GM19452 (cell line): Measurements from ENCODE around the gene HOXB7.

Experiments
- ATAC-seq: cut with Tn5 transposase; IDR thresholded peaks from one replicate; pipeline ENCODE4 v1.9.1; 2021; ENCODE audit not compliant: unreplicated experiment

The HOXB7 gene

DNA sequence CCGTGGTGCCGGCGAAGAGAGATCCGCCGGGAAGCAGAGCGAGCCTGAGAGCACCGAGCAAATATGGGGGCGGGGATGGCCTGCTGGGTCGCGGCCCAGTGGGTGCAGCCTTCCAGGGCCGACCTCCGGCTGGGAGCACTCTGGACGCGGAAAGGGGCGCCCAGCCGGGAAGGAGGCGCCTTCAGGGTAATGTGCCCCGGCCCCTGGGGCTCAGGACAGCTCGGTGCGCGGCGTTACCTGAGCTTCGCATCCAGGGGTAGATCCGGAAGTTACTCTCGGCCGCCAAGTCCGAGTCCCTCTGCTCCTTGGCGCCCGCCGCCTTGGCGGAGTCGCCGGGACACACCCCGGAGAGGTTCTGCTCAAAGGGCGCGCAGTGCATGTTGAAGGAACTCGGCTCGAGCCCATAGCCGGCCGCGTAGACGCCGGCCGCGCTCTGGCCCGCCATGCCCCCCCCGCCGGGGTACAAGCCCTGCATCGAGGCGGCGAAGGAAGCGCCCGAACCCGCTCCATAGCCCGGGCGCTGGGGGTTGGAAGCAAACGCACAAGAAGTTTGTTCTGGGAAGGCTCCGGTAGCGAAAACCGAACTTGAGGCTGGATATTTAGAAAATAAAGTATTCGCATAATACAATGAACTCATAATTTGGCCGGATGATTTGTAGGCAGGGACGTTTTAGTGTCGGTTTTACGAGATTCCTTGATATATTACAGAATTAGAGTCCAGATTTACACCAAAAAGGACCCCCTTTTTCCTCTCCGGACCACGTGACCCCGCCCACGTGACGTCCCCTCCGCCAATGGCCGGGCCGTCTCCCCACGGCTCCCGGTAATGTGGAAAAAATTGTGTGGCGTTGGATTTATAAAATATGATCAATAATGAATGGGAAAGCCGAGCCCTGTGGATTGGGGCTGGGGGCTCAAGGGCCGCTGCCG, at the start of gene HOXB7:
Gene HOXB7 (minus strand): TSS at position 736 of the 930 bp plus-strand sequence. CDS start 99 bp downstream, at position 637.
- no peak for ATAC-seq

DNA sequence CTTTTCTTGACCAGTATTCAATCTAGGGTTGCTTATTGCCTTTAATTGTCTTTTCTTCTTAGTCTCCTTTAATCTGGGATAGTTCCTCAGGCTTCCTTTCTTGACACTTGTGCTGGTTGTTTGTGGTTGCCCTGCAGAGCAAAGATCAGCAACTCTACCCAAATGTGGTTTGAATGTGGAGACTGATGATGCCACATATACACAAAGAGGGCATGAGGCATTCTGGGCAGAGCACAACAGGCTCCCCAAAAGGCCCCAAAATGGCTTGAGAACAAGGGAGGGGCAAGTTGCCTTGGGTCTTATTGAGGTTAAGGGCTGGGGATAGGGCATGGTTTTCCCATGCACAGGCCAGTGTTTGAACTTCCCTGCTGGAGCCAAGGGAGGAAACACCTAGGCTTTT, 45.1 kb upstream of the HOXB7 start:
- ATAC-seq = no peak

DNA sequence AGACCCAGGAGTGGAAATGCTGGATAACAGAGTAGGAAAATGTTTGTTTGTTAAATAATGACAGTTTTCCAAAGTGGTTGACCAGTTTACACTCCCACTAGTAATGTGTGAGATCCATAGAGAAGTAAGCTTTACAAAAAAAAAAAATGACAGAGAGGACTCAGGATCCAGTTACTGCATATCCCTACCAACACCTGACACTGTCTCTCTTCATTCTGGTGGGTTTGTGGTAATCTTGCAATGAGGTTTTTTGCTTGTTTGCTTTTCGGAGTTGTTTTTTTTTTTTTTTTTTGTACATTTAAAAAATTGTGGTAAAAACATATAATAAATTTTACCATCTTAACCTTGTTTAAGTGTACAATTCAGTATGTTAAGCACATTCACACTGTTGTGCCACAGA, 38.9 kb upstream of the HOXB7 start:
- no peak for ATAC-seq

GRCh38 chr17:48647963-48648245, 37.1 kb upstream of the HOXB7 start:
- no peak for ATAC-seq

- no peak for ATAC-seq
Measured at GRCh38 chr17:48647103-48647962, 36.5 kb upstream of the HOXB7 start.

- no peak for ATAC-seq
Measured at GRCh38 chr17:48646183-48647102, 35.6 kb upstream of the HOXB7 start.

DNA sequence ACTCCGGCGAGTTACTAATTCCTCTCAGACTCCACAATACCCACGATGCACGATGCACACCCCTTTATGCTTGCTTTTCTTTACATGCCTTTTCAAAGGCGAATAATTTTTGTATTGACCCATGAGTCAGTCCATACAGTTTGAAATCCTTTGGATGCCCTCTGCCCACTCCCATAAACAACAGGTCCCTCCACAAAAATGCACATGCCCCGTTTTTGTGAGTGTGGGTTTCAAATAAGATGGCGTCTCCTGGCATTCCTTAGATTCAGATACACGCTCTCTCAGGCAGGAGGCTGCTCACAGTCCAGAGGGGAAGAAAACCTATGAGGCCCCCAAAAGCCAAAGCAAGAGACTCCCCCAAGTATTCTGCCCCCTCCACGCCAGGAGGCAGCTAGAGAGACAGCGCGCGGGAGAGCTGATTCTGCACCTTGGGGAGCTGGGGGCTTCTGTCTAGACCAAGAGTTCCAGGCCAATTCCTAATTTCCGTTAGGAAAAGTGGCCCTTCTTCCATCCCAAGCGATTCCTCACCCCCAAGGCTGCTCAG, 34.9 kb upstream of the HOXB7 start:
- ATAC-seq = no peak

DNA sequence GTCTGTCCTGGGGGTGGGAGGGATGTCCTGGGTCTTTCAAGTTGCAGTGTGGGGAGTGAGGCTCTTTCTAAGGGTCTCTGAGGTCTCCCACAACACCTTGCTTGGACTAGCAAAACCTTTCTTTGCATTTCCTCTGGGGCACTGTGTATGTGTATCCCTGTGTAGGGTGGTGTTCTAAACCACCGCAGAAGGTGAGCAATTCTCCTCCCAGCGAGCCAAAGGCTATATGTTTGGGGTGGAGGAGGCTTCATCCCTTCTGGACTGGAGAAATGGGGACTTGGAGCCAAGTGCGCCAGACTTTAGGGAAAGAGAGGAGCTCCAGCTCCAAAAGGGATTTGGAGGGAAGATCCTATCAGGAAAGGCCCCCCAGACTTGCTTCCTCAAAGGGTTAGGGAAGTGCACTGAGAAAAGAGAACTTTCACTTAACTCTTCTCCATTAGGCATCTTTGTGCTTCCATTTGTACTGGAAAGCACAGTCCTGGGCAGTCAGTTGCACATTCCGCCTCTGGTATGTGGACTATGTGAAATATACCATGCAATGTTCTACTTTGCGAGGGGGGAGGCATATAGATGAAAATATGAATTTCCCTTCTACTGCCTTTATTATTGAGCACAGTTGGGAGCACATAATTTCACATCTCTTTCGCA, 34.2 kb upstream of the HOXB7 start:
- no peak for ATAC-seq

- ATAC-seq = no peak
Measured at GRCh38 chr17:48644159-48644558, 33.3 kb upstream of the HOXB7 start.

GRCh38 chr17:48643697-48644012, 32.8 kb upstream of the HOXB7 start:
- no peak for ATAC-seq

DNA sequence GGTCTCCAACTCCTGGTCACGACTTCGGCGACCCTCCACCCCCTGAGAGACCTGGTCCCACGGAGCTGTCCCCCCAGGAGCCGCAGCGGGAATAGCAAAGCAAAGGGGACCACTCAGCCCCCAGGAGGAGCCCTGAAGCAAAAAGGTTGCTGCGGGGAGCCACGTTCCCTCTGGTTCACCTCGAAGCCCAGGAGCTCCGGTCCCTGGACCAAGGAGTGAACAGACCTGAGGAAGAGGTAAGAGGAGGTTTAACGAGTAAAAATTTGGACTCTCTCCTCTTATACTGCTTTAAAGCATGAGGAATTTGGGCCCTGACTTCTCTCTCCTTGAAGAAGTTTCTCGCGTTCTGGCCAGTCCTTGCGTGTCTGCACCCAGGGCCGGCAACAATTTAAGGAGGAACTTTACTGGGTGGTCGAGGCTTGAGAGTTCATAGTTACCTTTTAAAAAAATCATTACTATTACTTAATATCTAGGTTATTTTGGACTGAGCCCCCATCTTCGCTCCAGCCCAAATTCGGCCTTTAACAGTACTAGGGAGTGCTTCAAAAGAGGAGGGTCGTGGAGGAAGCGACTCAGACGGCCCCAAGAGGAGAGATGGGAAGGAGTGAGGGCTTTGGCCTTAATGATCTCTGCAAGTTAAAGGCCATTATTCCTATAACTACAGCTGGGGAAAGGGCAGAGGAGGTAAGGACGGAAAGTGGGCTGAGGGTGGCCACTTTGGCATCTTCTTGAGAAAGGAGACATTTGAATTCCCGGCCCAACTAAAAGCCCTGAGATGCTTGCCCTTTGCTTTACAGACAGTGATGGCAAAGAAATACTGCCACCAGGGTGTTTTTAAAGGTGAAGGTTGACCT, 32.3 kb upstream of the HOXB7 start:
- no peak for ATAC-seq

GRCh38 chr17:48642059-48642842, 31.4 kb upstream of the HOXB7 start:
- no peak for ATAC-seq

DNA sequence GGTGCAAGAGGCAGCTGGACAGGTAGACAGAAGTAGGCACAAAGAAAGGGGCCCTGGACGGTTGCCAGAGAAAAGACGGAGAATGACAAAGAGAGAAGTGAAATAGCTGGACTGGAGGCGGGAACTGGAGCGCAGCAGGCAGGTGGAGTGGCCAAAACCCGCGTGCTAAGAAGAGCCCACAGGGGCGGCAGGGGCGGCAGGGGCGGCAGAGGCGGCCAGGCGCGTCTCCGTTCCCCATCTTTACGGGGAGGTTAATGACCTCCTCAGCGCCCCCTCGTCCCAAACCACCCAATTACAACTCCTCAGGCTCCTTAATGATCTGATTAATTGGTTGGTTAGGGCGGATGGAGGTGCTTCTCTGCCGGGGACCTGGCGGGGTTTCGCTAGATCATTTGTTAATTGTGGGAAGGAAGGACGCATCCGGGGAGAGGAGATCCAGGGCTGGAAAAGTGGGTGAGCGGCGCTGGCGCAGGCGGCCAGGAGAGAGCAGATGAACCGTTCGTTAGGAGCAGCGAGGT, 30.8 kb upstream of the HOXB7 start:
- ATAC-seq = no peak

DNA sequence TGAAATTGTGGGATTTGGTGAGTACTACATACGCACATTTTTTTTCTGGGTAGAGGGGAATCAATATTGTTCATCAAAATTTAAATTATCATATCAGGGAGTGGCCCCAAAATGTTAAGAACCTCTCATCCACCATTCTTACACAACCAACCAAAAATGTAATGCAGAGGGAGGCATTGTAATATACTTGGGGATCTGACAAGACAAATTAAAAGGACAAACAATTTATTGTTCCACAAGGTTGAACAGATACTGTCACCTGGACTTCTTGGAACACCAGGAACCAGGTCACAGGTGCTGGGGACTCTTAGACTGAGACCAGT, 30.0 kb upstream of the HOXB7 start:
- no peak for ATAC-seq

- ATAC-seq = no peak
Measured at GRCh38 chr17:48639982-48640857, 29.4 kb upstream of the HOXB7 start.

- no peak for ATAC-seq
Measured at GRCh38 chr17:48639136-48639535, 28.3 kb upstream of the HOXB7 start.

DNA sequence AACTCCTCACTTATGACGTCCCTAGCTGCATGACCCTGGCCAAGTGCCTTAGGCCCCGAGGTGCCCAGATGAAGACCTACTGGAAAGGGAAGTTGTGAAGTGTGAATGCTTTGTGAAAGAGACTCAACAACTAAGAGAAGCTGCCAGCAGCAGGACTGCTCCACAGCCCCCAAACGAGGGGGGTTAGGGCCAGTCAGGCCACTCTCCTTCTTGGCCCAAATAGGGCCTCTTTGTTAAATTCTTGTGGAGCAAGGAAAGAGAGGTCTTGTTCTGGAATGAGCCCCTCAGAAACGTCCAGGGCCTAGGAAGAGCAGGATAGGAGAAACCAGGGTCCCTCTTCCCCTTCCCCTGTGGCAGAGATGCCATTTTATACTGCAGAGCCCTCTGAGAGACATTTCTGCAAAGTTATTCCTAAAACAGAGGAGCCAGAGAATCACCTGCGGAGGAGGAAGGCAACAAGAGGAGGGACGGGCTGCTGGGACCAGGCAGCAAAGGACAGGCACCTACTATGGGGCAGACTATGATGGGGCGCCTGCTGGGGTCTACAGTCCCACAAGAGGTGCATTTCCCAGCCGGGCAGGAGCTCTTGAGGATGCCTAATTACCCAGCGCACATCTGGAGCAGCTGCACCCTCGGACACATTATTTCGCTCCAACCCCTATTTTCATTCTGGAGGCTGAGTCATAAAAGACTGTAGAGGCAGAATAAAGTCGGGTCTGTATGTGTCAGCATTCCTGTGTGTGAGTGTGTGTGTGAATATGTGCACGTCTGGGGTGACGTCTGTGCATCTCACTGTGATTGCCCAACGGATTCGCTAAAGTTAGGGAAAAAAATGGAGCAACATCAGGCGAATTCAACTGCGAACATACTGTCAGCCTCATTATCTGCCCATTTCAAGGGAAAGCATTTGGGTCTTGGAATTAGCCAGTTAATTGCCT, 26.8 kb upstream of the HOXB7 start:
- ATAC-seq = no peak
